Activated CD8-positive, alpha-beta T cell treated with anti-CD3 and anti-CD28 coated beads, Interleukin-2, amount 10 ng/mL, durations not matched to agents 7 days and 5 days (primary cell): ENCODE data around the gene MASP1. TPM values are rescaled to one million over a fixed set of nuclear protein-coding genes. Genes with fewer than 3 reads are reported as not detected.

Experiments
- ATAC-seq: fragments of 150-1000 bp; cut with Tn5 transposase; one replicate; pipeline ENCODE4 v1.10.0; 2021; ENCODE audit warnings: moderate library complexity
- CTCF ChIA-PET: fragments of 350-600 bp; sonication (Branson Sonifier 250); formaldehyde crosslinking; loops from one replicate; lab custom pipeline; 2021; ENCODE audit warnings: antibody characterized with exemption; lab: Charles Lee
- POLR2A ChIA-PET: fragments of 350-600 bp; sonication (Branson Sonifier 250); formaldehyde crosslinking; loops from one replicate; lab custom pipeline; 2021; ENCODE audit warnings: antibody characterized with exemption; lab: Charles Lee
- DNase-seq: peaks from one replicate; pipeline ENCODE4 v3.0.0-alpha.2; 2020
- H3K27ac Mint-ChIP-seq: one replicate; pipeline ENCODE4 v1.8.0; 2021; ENCODE audit warnings: mild to moderate bottlenecking, mixed read lengths
- H3K27me3 Mint-ChIP-seq: one replicate; pipeline ENCODE4 v1.8.0; 2021; ENCODE audit warnings: low read depth, mixed read lengths
- H3K36me3 Mint-ChIP-seq: one replicate; pipeline ENCODE4 v1.8.0; 2021; ENCODE audit warnings: low read depth, mixed read lengths
- H3K4me1 Mint-ChIP-seq: one replicate; pipeline ENCODE4 v1.8.0; 2021; ENCODE audit warnings: low read depth, mixed read lengths
- H3K4me3 Mint-ChIP-seq: one replicate; pipeline ENCODE4 v1.8.0; 2021; ENCODE audit warnings: mild to moderate bottlenecking, mixed read lengths
- H3K9me3 Mint-ChIP-seq: one replicate; pipeline ENCODE4 v1.8.0; 2022; ENCODE audit warnings: mixed read lengths; ENCODE audit not compliant: insufficient read depth
- total RNA-seq, 2 experiments: library from RNA; stranded (reverse); gene quantifications; one replicate each; pipeline ENCODE4 v1.2.3, GENCODE V29; 2021

The MASP1 gene
- total RNA-seq, 2 experiments from 2014 or later: not detected

DNA sequence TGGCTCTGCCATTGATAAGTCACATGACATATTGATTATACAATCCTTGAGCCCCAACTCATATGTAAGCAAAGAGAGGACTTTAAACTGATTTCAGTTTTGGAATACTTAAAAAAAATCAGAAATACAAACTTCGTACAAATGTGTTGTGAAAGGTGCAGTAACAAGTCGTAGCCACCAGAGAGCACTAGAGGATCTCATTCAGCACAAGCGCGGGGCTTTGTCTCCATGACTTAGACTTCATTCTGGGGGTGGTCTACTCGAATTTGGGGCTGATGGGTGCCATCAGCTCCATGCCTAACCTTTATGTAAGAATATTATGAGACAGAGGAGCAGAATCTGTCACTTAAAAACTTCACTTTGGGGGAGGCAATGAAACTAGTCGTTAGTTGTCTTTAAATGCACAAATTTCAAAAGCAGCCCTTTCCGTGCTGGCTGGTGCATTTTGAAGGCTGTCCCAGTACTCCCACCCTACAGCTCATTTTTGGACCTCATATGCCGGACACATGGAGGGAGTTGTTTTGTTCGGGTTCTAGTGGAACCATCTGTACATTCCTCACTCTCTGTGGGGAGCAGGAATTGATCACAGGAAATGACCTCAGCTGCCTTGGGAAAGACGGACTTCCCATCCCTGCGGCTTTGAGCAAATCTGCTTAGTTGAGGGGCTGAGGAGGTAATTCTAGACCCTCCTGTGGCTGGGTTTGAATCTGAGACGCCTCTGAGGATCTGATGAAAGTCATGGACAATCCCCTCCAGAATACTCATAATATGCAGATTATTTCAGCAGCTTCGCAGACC is 27.5 kb upstream of the MASP1 start:
- peak; percentile 56 for DNase-seq
- no peak for ATAC-seq
- POLR2A ChIA-PET: interaction anchor here (0.8 to 1.0 kb wide), 3 partner anchors 50 to 360 kb away, joined by 3 to 4 read pairs (median 3); no protein-coding TSS in a partner anchor
- peaks cover 11% of the 10 kb centered on the region for H3K4me1 Mint-ChIP-seq
- no peaks in the 10 kb centered on the region for H3K36me3 Mint-ChIP-seq
- H3K27ac Mint-ChIP-seq: no peak overlapping the region
- peaks cover 29% of the 10 kb centered on the region for H3K27me3 Mint-ChIP-seq
- H3K9me3 Mint-ChIP-seq: no peaks in the 10 kb centered on the region
- no peak overlapping the region for H3K4me3 Mint-ChIP-seq
- CTCF ChIA-PET: interaction anchor here (0.7 to 9.3 kb wide), 68 partner anchors 10 to 1827 kb away, joined by 3 to 397 read pairs (median 4); partner anchors contain the start of genes RTP2, RTP4 and SST

DNA sequence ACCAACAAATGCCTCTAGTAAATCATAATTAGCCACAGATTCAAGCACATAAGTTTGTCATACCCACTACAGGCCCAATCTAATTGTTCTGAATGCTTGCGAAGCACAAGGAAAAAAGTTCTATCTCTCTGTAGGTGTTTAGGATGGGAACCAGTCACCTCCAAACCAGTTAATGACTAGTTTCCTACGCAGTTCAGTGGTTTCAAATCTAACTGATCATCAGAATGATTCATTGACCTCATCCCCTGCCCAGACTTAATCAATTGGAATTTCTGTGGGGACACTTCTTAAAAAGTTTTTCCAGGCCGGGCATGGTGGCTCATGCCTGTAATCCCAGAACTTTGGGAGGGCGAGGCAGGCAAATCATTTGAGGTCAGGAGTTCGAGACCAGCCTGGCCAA is 24.3 kb upstream of the MASP1 start:
- H3K36me3 Mint-ChIP-seq: no peaks in the 10 kb centered on the region
- POLR2A ChIA-PET: no interaction called here
- no peak for ATAC-seq

DNA sequence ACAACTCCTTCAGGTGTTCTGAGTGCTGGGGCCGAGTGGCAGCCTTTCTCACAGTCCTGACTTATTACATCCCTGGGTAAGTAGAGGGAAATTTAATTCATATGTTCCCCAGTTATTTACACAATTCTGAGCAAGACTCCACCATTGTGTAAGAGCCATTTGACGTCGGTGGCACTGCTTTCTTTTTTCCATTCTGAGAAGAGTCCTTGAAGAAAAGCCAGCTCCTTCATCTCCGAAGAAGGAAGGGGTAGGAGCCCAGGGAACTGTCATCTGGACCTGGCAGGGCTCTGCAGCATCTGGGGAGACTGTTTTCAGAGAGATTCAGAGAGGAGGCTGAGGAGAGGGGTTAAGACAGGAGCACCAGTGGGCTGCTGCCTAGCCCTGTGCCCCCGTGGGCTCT is 22.6 kb upstream of the MASP1 start:
- ChIA-PET POLR2A (no interaction called here), CTCF (no interaction called here)
- Mint-ChIP-seq H3K9me3 (no peaks in the 10 kb centered on the region), H3K4me3 (no peak overlapping the region), H3K27ac (no peak overlapping the region), H3K27me3 (peaks cover 51% of the 10 kb centered on the region), H3K36me3 (no peaks in the 10 kb centered on the region), H3K4me1 (peaks cover 7% of the 10 kb centered on the region)
- DNase-seq (no peak), ATAC-seq (no peak)

More for the DNA sequence above, 24.3 kb upstream of the MASP1 start:
- CTCF ChIA-PET: interaction anchor here (9.3 kb wide), 1 partner anchor 359 kb away, joined by 397 read pairs; the partner anchor contains the start of gene SST
- H3K27me3 Mint-ChIP-seq: peaks cover 41% of the 10 kb centered on the region
- no peak overlapping the region for H3K4me3 Mint-ChIP-seq
- H3K9me3 Mint-ChIP-seq: no peaks in the 10 kb centered on the region
- H3K27ac Mint-ChIP-seq: no peak overlapping the region
- H3K4me1 Mint-ChIP-seq: peaks cover 7% of the 10 kb centered on the region
- DNase-seq: no peak

DNA sequence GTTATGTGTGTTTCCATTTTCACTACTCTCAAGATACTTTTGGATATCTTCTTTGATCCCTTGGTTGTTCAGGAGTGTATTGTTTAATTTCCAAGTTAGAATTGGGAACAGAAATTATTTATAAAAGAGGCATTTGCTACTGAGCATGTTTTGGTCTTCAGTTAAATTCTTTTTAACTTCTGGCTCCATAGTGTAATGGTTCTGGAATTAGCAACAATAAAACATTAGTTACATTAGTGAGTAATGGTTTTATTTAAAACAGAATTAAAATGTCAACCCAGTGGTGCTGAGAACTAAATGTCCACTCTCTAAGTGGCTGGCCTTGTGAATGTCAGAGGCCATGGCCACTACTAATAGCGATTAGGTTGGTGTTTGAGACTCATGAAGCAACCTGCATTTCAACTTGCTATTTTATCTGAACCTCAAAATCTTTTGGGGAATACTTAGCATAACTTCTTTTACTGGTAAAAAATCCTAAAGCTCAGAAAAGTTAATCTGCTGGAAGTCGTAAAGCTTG is 19.5 kb upstream of the MASP1 start:
- Mint-ChIP-seq H3K36me3 (no peaks in the 10 kb centered on the region), H3K27ac (no peak overlapping the region), H3K4me1 (no peaks in the 10 kb centered on the region), H3K27me3 (peaks cover 48% of the 10 kb centered on the region), H3K4me3 (no peak overlapping the region), H3K9me3 (no peaks in the 10 kb centered on the region)
- ATAC-seq (no peak), DNase-seq (no peak)
- ChIA-PET CTCF (no interaction called here), POLR2A (no interaction called here)

DNA sequence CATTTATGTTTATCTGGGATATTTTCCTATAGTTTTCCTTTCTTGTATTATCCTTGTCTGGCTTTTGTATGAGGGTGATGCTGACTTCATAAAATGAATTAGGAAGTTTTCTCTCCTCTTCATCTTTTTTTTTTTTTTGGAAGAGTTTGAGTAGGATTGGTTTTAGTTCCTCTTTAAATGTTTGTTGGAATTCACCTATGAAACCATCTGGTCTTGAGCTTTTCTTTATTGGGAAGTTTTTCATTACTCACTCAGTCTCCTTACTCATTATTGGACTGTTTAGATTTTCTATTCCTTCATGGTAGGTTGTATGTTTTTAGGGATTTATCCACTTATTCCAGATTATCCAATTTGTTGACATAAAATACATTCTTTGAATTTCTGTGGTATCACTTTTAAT is 18.7 kb upstream of the MASP1 start:
- CTCF ChIA-PET: interaction anchor here (3.3 kb wide), 1 partner anchor 9 kb away, joined by 21 read pairs; no protein-coding TSS in a partner anchor
- peaks cover 46% of the 10 kb centered on the region for H3K27me3 Mint-ChIP-seq
- POLR2A ChIA-PET: no interaction called here
- no peak overlapping the region for H3K27ac Mint-ChIP-seq
- no peak for DNase-seq
- no peak overlapping the region for H3K4me3 Mint-ChIP-seq
- no peaks in the 10 kb centered on the region for H3K4me1 Mint-ChIP-seq
- H3K36me3 Mint-ChIP-seq: no peaks in the 10 kb centered on the region
- no peaks in the 10 kb centered on the region for H3K9me3 Mint-ChIP-seq
- no peak for ATAC-seq

DNA sequence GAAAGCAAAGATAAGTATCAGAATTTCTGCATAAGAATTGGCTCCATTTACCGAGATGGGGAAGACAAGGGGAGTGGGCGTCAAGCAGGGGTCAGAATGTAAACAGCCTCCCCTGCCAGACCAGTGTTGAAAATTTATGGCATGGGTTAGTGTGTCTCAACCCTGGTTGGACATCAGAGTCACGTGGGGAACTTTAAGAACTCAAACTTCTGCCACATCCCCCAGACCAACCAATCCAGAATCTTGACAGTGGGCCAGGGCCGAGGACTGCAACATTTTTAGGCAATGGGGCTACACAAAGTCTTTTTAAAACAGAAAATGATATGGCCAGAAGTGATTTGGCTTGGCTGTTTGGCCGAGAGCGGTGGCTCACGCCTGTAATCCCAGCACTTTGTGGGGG is 14.3 kb upstream of the MASP1 start:
- ChIA-PET CTCF (interaction anchor here (1.3 kb wide), 1 partner anchor 14 kb away, joined by 3 read pairs; no protein-coding TSS in a partner anchor), POLR2A (no interaction called here)
- Mint-ChIP-seq H3K36me3 (no peaks in the 10 kb centered on the region), H3K4me1 (no peaks in the 10 kb centered on the region), H3K9me3 (no peaks in the 10 kb centered on the region), H3K27me3 (peaks cover 34% of the 10 kb centered on the region), H3K4me3 (no peak overlapping the region), H3K27ac (no peak overlapping the region)
- ATAC-seq: no peak
- DNase-seq: no peak

DNA sequence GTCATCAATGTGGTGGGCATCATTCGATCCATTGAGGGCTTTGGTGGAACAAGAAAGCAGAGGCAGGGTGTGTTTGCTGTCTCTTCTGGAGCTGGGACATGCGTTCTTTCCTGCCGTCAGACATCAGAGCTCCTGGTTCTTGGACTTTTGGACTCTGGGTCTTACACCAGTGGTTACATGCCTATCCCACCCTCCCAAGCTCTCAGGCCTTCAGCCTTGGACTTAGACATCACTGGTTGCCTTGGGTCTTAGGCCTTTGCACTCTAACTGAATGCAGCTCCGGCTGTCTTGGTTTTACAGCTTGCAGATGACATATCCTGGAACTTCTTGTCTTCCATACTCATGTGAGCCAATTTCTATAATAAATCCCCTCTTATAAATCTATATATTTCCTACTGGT is 8.1 kb upstream of the MASP1 start:
- POLR2A ChIA-PET: no interaction called here
- DNase-seq (no peak), ATAC-seq (no peak)
- H3K27me3 Mint-ChIP-seq: peaks cover 22% of the 10 kb centered on the region
- no peaks in the 10 kb centered on the region for H3K9me3 Mint-ChIP-seq
- no peaks in the 10 kb centered on the region for H3K4me1 Mint-ChIP-seq
- H3K27ac Mint-ChIP-seq: no peak overlapping the region
- CTCF ChIA-PET: interaction anchor here (0.9 to 1.5 kb wide), 2 partner anchors 79 to 380 kb away, joined by 3 read pairs; no protein-coding TSS in a partner anchor
- no peaks in the 10 kb centered on the region for H3K36me3 Mint-ChIP-seq
- no peak overlapping the region for H3K4me3 Mint-ChIP-seq

DNA sequence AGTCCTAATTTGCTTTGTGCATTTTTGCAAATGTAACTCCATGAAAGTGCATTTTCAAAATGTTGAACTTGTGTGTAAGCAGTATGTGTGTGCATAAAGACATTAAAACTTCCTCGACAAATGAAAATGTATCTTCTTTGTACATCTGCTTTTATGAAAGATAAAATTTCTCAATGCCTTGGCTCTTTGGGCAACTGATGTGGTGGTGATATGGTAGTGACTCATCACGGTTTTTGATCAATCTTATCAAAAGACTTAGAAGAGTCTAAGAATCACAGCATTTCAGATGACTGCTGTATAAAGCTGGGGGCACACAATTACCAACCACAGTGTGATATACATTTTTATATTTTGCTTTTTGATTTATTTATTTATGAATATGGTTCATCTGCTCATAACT is 5.4 kb upstream of the MASP1 start:
- ChIA-PET CTCF (interaction anchor here (0.8 kb wide), 1 partner anchor 76 kb away, joined by 3 read pairs; no protein-coding TSS in a partner anchor), POLR2A (no interaction called here)
- H3K9me3 Mint-ChIP-seq: no peaks in the 10 kb centered on the region
- DNase-seq (no peak), ATAC-seq (no peak)
- H3K27ac Mint-ChIP-seq: no peak overlapping the region
- H3K27me3 Mint-ChIP-seq: peaks cover 26% of the 10 kb centered on the region
- H3K4me3 Mint-ChIP-seq: no peak overlapping the region
- no peaks in the 10 kb centered on the region for H3K36me3 Mint-ChIP-seq
- no peaks in the 10 kb centered on the region for H3K4me1 Mint-ChIP-seq

DNA sequence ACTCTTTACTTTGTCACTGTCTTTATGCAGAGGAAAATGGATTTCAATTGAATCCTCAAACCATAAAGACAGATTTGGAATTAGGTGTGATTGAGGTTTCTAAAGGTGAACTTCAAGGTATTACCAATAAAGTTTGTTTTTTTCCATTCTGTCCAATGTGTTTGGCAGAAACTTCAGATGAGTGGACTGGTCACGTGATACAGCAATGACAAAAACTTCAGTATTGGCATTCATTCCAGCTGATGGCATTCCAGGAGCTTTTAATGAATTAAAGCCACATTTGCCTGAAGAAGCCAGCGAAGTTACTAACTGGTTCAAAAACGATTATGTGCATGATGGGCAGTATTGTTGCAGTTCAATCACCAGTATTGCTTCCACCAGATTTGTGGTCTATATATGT is 4.5 kb upstream of the MASP1 start:
- Mint-ChIP-seq H3K4me3 (no peak overlapping the region), H3K4me1 (no peaks in the 10 kb centered on the region), H3K36me3 (no peaks in the 10 kb centered on the region), H3K9me3 (no peaks in the 10 kb centered on the region), H3K27ac (no peak overlapping the region), H3K27me3 (peaks cover 28% of the 10 kb centered on the region)
- no peak for DNase-seq
- CTCF ChIA-PET: interaction anchor here (0.8 to 1.2 kb wide), 2 partner anchors 76 kb away, joined by 3 to 5 read pairs; no protein-coding TSS in a partner anchor
- no peak for ATAC-seq
- POLR2A ChIA-PET: no interaction called here

DNA sequence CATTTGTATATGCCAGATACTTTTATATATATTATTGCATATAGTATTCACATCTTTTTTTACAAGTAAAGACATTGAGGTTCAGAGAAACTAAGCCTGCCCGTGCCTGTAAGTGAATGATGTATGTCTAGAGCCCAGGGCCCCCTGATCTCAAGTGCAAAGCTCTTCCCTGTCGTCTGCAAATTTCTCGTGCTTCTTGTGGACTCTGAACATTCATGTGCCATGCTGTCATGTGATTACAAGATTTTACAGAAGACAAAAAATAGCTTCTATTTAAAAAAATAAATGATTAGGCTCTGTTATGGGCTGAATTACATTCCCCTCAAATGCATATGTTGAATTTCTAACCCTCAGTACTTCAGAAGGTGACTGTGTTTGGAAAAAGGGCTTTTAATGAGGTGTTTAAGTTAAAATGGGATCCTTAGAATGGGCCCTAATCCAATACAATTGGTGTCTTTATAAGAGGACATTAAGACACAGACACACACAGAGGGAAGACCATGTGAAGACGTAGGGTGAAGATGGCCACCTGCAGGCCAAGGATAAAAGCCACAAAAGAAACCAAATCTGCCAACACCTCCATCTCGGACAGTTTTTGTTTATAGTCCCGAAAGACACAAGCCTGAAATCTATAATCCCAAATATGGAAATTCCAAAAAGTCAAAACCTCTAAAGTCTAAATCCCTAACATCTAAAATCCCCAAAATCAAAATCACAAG is 3.9 kb upstream of the MASP1 start:
- no peak for DNase-seq
- Mint-ChIP-seq H3K27me3 (peaks cover 33% of the 10 kb centered on the region), H3K36me3 (no peaks in the 10 kb centered on the region), H3K27ac (no peak overlapping the region), H3K4me3 (no peak overlapping the region), H3K4me1 (no peaks in the 10 kb centered on the region), H3K9me3 (no peaks in the 10 kb centered on the region)
- CTCF ChIA-PET: interaction anchor here (1.0 to 1.2 kb wide), 2 partner anchors 75 to 384 kb away, joined by 4 to 5 read pairs; no protein-coding TSS in a partner anchor
- ATAC-seq: no peak
- POLR2A ChIA-PET: interaction anchor here (0.6 kb wide), 1 partner anchor 1752 kb away, joined by 3 read pairs; no protein-coding TSS in a partner anchor

DNA sequence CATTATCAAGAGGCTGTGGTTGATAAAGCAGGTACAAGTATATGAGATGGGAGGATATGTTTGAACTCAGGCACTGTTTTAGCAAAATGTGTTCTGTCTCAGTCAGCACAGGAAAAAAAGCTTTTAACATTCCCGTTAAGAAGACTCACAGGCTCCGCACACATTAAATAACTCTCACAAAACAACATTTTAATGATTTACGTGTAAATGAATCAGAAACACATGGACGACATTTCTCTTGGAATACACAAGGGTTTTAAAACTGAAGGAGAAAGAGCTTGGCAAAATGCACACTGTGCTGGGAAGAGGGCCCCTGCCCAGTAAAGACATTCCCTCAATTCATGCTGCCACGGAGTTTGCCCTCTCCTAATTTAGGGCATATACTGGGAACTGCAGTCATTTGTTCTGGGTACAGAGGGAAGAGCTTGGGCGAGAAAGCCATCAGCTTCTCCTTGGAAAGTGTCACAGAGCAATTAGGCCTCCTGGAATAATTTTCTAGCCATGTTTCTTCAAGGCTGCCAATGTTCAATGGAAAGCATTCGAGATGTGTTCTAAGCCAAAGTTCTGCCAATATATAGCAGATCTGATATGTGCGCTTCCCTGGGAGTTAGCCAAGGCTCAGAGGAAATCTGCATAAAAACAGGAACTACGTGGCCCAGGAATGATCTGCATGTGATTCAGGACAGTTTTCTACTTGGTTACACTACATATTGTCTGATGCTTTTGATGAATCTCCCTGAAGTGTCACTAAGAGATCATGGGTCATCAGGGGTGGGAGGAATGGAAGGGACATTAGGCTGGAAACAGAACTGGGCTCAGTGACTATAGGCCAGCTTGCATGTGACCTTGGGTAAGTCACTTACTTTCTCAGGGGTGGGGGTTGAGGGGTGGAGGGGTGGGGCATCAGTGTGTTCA is 2.2 kb upstream of the MASP1 start:
- ChIA-PET CTCF (no interaction called here), POLR2A (interaction anchor here (0.6 kb wide), 1 partner anchor 98 kb away, joined by 3 read pairs; no protein-coding TSS in a partner anchor)
- Mint-ChIP-seq H3K9me3 (no peaks in the 10 kb centered on the region), H3K27ac (no peak overlapping the region), H3K27me3 (peaks cover 41% of the 10 kb centered on the region), H3K36me3 (no peaks in the 10 kb centered on the region), H3K4me1 (no peaks in the 10 kb centered on the region), H3K4me3 (no peak overlapping the region)
- DNase-seq: no peak
- ATAC-seq: no peak
